IPS DF 4.7 (cell line): Measurements from ENCODE around the gene GALNT18.

Experiments
- DNase-seq: peaks from one replicate; pipeline ENCODE4 v3.0.0-alpha.2; 2013; ENCODE audit warnings: low spot score; ENCODE audit errors: extremely low read depth

Gene GALNT18

DNA sequence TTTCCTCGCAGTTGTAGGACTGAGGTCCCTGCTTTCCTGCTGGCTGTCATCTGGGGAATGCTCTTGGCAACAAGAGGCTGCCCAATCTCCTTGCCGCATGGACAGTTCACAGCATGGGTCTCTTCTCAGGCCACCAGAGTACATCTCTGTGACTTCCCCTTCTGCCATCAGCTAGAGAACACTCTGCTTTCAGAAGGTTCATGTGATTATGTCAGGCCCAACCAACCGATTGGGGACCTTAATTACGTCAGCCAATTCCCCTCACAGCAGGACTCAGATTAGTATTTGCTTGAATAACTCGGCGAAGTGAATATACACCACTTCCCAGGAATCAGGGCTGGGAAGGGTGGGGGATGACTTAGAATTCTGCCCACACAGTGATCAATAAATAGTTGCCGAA, 206.8 kb downstream of the GALNT18 start:
- no peak for DNase-seq

DNA sequence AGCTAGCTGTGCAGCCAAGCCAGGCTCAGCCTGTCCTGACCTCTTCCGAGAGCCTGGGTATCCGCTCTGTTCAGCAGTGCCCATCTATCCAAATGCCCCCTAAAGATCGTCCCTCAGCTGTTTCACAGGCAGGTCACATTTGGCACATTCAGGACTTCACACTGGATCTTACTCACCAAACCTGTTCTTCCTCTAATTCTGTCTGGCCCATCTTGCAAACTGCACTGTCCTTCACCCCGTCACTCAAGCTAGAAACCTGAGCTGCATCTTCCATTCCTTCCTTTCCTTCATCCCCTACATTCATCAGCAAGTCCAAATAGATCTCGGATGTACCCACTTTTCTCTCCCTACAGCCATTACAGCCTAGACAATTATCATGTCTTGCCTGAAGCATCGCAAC, 208.0 kb downstream of the GALNT18 start:
- no peak for DNase-seq

GRCh38 chr11:11411401-11411985, 210.3 kb downstream of the GALNT18 start:
- no peak for DNase-seq

DNA sequence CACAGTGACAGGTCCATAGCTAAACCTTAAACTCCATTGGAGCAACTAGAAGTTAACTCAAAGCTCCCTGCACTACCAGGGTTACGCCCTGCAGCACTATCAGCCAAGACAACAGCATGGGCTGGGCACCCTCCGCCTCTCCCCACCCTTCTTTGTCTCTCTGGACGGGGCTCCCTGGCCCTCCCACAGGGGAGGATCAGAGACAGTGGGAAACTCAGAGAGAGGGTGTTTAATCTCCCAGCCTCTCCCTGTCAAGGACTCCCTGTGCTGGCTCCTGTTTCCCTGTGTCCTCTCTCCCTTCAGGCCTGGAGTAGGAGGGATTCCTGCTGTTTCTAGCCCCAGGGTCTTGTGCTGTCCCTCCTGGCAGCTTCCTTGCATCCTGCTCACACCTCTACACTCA, 211.9 kb downstream of the GALNT18 start:
- no peak for DNase-seq

GRCh38 chr11:11409224-11409623, 212.6 kb downstream of the GALNT18 start:
- DNase-seq, result no peak

DNA sequence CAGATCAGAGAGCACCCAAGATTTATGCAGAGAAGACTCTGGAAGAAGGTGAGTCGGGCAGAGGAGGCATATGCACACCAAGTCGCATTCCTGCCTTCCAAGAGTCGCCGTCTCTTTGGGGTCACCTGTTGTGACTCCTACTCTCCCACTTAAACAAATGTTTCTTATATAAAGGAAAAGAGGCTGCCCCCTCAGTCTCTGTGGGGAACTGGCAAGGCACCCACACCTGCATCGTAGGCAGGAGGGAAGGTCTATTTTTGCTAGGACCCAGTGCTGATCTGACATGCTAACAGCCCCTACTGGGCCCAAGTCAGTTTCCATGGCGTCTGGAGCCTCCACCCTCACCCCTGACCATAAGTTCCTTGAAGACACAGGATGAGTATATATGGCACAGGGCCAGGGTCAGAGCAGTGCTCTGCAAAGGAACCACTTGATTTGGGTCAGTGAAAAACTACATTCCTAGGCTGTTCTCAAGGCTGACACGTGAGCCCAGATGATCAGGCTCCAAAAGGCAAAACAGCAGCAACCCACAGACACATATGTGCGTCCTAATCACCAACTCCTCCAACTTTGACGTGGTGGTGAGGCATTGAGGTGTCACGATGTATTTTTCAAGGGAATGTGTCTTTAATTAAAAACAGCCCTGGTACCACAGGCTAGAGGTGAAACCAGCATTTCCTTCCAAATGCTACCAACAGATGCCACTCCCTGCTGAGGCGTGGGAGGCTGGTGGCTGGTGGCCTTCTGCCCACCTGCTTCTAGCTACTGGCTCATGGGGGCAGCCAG, 213.2 kb downstream of the GALNT18 start:
- DNase-seq, result no peak

GRCh38 chr11:11407763-11408084, 214.1 kb downstream of the GALNT18 start:
- DNase-seq, result no peak

DNA sequence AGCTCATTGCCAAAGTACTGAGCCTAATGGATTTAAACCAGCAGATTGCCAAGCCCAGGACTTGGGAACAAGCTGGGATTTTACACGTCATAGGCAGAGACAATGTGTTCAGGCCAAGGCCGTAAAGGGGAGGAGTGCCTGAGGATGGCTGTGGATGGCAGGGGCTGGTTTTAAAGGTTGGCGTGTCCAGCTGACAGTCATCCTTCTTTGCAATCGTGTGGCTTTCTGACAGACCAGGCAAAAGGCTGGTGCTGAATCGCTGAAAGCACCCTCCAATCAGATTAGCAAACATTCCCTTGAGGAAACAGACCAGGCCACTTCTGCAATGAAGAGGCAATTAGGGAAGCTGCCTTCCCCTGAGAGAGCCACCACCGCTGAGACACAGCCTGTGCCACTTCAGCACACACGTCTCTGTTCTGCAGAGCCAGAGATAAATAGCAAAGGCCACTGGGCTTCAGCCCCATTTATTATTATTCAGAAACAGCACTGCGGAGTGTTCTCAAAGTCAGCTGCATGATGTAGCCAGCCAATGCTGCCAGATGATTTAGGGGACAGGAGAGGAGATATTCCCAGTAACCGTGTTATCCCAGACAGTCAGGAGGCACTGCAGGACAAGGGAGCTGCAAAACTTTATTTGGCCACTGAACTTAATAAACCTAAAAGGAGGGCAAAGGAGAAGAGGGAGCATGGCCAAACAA, 214.6 kb downstream of the GALNT18 start:
- no peak for DNase-seq

GRCh38 chr11:11406652-11407051, 215.2 kb downstream of the GALNT18 start:
- DNase-seq, result no peak

DNA sequence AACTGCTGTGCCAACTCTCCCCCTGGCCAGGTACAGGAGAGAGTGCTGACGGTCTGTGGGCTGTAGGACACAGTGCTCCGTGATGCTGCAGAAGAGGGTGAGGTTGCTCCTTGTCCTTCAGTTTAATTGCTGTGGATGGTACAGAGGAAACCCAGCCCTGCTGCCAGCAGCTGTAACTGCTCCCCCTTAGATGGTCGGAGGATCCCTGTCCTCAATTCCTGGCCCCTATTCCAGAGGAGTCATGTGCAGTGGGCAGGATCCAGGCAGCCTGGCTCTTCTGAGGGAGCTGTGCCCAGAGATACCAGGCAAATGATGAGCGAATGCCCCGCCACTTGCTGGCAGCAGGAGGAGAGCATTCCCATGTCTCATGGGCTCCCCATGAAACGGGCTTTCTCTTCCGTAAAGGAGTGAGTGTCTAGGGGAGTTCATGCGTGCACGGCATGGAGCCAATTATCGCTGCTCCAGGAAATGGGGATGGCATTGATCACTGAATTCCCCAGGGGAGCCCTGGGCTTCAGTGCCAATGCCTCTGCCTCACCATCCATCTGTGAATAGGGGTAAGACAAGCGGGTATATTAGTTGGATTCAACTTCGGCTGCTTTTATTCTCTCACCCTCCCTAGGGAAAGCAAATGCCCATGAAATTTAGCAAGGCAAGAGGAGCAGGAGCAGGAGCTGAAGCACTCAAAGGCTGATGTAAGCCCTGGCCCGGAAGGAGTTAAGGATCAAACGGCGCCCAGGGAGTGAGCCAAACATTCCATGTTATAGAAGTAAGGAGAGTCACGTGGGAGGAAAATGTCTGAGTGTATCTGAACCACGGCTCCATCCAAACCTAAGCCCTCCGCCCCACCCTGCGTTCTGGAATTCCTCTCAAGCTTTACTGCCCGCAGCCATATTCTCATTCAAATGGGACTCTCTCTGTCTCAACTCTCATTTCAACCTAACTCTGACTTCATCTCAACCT, 217.8 kb downstream of the GALNT18 start:
- no peak for DNase-seq

- no peak for DNase-seq
Observed at GRCh38 chr11:11401960-11402535, 219.8 kb downstream of the GALNT18 start.

GRCh38 chr11:11400635-11401232, 221.1 kb downstream of the GALNT18 start:
- peak; percentile 36 for DNase-seq

GRCh38 chr11:11400121-11400520, 221.7 kb downstream of the GALNT18 start:
- no peak for DNase-seq

DNA sequence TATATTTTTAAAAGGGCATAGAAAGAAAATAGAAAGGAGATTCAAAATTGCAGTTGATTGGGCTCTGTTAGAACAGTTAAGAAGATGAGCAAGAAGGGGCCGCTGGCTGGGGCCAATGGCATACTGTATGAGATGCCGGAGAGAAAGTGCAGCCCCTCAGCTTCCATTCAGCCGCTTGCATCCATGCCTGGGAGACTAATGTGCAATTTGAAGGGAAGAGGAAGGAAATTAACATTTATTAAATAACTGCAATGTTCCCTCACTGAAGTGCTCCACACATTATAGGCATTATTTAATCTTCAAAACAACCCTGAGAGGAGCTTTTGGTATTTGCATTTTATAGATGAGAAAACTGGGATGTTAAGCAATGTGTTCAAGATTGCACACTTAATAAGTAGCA, 224.0 kb downstream of the GALNT18 start:
- no peak for DNase-seq

DNA sequence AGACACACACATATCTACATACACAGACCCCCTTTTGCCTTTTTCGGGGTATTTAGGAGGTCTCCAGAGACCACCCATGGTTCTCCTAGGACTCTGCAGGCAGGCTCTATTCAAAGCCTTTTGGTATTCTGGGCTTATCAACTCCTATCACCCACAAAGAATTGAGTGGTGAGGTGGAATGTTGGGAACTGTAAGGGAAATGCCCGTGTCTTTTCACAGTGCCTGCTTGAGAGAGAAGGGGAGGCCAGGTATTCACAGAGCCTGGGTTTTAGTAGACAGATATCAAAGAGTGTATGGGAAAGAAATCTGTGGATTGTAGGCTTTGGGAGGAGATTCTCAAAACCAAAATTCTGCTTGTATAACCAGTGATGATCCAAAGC, 224.8 kb downstream of the GALNT18 start:
- no peak for DNase-seq

DNA sequence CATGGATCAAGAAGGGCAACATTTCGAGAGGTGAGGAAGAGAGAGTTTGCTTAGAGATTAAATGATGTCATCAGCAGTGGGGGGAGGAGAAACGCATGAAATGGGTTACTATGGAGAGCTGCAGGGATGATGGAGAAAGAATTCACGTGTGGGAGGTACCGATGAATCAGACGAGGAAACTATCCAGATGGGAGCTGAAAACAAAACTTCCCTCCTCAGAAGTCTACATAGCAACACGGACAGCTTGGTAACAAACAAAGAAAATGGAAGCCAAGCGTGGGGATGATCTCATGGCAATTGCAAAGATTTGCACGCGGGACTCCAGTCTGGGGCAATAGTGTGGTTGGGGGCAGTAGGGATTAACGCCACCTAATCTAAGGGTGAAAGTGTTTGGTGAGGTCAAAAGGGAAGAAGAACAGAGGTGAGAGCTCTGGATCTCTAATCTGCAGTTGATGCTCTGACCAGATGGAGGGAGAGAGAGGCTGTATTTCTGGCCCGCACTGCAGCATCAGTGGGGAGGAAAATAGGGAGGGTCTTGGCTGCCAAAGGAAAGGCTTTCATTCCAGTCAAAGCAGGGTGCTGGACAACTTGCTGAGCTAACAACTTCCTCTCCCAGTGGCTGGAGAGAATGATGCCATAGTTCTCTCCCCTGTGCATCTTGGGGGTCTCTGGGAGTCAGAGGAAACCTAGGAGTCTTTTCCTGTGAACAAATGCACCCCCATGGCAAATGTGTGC, 225.3 kb downstream of the GALNT18 start:
- DNase-seq, result no peak

DNA sequence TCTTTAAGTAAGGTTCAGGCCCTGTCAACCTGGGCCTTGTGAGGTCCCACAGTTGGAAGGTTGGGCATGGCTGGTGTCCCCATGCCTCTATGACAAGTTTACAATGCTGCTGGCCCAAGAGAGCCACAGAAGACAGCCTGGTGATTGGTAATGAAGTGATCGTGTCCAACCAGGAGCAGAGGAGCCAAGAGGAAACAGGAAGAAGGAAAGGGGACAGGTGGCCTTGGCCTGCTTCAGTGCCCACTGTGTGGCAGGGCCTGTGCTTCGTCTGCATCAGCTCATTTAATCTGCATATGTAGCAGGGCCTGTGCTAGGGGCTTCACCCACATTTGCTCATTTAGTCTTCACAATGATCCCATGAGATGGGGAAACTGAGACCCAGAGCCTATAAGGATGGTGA, 226.7 kb downstream of the GALNT18 start:
- DNase-seq, result no peak

DNA sequence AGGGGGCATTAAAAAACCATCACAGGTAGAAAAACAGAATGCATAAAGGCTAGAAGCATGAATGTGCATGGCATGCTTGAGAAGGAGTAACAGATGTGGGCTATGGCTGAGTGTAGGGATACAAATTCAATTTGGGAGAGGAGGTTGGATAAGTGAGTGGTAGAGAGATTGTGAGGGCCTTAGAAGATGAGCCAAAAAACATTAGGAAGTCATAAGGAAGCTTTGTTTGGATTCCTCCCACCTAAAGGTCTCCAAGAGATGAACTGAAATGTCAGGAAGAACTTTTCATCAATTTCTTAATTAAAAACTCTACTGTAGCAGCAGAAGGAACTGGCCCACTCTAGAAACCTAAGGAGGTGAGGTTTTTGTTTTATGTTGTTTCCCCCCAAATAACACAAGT, 227.6 kb downstream of the GALNT18 start:
- no peak for DNase-seq

- DNase-seq, result no peak
Observed at GRCh38 chr11:11391796-11392463, 229.9 kb downstream of the GALNT18 start.

DNA sequence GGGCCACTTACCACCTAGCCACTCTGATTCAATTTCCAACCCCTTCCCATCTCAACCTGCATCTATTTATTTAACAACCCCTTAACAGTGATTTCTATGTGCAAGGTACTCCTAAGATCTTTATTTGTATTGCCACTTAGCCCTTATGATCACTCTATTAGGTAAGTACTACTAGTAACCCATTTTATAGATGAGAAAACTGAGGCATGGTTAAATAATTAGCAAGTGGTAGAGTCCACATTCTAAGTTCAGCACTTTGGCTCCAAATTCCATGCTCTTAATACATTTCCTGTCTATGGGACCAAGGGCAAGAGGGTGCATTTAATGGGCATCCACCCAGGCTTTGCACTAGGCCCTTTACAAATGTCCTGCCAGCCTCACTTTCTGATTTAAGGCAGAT, 230.6 kb downstream of the GALNT18 start:
- no peak for DNase-seq
